ENCODE measurements around the gene ZNF845.
"Not testable (repeated sequence)": the region's sequence is repeated elsewhere in the genome, so short reads cannot be mapped to it uniquely, and the experiment has no call there.

Gene ZNF845

GRCh38 chr19:53374743-53375142 lies 41.2 kb downstream of the ZNF845 start:
- H3K4me3 ChIP-seq (ENCODE audit: low read depth, low read length), result no peak overlapping the region

DNA sequence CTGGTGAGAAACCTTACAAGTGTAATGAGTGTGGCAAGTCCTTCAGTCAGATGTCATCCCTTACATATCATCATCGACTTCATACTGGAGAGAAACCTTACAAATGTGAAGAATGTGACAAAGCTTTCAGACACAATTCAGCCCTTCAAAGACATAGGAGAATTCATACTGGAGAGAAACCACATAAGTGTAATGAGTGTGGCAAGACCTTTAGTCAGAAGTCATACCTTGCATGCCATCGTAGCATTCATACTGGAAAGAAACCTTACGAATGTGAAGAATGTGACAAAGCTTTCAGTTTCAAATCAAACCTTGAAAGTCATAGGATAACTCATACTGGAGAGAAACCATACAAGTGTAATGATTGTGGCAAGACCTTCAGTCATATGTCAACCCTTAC lies 47.8 kb downstream of the ZNF845 start:
- H3K4me3 ChIP-seq (ENCODE audit: low read depth, low read length), result no peak overlapping the region

GRCh38 chr19:53388168-53388567 lies 54.6 kb downstream of the ZNF845 start:
- H3K4me3 ChIP-seq (ENCODE audit: low read depth, low read length), result no peak overlapping the region

GRCh38 chr19:53388904-53389303 lies 55.4 kb downstream of the ZNF845 start:
- H3K4me3 ChIP-seq (ENCODE audit: low read depth, low read length), result no peak overlapping the region

DNA sequence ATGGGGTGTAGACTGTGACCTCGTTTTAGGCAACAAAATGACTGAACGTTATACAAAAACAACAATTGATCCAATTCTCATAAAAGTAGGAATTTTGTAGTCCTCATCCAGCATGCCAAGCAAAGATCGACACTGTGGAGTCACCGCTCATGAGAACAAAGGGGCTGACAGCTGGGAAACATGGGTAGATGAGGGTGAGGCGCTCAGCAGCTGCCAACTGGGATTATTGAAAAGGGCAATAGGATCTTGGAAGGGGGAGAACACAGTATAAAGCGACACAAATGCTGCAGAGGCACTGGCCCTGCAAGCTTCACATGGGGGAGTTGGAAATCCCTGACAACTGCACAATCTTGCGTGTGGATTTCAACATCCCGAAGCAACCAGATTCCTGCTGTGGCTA lies 56.0 kb downstream of the ZNF845 start:
- no peak overlapping the region for H3K4me3 ChIP-seq (ENCODE audit: low read depth, low read length)

GRCh38 chr19:53389978-53390377 lies 56.4 kb downstream of the ZNF845 start:
- H3K4me3 ChIP-seq (ENCODE audit: low read depth, low read length), result no peak overlapping the region

DNA sequence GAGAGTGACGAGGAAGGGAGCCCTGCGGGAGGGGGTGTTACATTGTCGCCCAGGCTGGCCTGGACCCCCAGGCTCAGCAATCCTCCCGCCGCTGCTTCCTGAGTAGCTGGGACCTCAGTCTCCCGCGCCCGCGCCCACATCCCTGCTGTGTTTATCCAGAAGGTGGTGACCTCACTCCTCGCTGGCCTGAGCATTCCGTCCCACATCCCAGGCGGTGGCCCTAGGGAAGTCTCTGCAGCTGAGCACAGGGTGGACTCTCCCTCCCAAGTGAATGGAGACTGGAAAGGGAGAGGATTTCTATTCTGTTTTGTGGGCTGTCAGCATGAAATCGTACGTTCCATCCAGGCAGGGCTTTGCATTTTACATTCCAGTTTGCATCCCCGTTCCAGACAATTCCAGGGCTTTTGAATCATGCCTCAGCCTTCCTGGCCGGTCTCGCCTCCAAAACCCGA lies 61.0 kb downstream of the ZNF845 start:
- peak overlapping the region; percentile 83 for H3K4me3 ChIP-seq (ENCODE audit: low read depth, low read length)

- peak within 1 kb of the TSS; percentile 83 for H3K4me3 ChIP-seq (ENCODE audit: low read depth, low read length)
These were observed 61.7 kb downstream of the ZNF845 start, which contains the start of gene ZNF765 for GRCh38 chr19:53394974-53395839. Gene ZNF765, plus strand, starts transcription at chr19:53395149. Its CDS starts 2,867 bp downstream, at chr19:53398016.

- H3K4me3 ChIP-seq (ENCODE audit: low read depth, low read length), result peak overlapping the region; percentile 83
These were observed 62.4 kb downstream of the ZNF845 start for GRCh38 chr19:53395840-53396524.

DNA sequence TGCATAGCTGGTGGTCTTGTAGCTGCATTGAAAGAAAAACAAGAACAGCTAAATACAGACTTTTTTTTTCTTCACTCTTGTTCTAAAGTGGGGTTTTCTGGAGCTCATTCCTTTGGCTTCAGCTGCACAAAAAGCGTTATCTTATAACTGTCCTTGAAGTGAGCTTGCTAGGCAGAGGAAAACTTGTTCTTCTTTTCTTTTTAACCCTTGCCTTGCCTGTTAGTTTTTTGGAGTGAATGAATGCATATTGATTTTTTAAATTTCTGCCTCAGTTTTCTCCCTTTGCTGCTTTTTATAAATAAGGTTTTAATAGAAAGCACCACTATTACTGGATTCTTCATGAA lies 62.9 kb downstream of the ZNF845 start:
- no peak overlapping the region for H3K4me3 ChIP-seq (ENCODE audit: low read depth, low read length)

DNA sequence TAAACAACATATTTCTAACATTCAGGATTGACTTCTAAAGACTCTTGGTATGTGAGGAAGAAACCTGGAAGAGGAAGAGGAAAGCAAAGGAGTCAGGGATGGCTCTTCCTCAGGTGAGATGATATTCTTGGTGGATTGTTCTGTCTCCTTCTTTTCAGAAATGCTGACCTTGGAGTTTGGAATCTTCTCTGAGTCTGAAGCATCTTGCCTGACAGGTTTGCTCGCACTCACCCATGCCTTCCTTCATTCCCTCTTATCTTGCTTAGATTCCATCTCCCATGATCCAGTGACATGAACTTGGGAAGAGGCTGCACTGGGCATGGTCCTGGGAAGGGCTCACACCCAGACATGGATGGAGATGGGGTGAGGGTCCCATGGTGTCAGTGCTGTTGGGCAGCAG lies 64.4 kb downstream of the ZNF845 start:
- not testable (repeated sequence) for H3K4me3 ChIP-seq (ENCODE audit: low read depth, low read length)
